Islet of Langerhans (tissue), 1 donor: ENCODE measurements around the gene HEXIM2.

ENCODE experiments used
- FAIRE-seq: peaks from one replicate; lab custom pipeline; 2011; peaks lifted over from hg19 to GRCh38; lab: Jason Lieb, UNC

HEXIM2 gene

GRCh38 chr17:45128331-45128730 lies 33.3 kb upstream of the HEXIM2 start:
- FAIRE-seq = no peak

GRCh38 chr17:45128989-45129388 lies 32.7 kb upstream of the HEXIM2 start:
- no peak for FAIRE-seq

DNA sequence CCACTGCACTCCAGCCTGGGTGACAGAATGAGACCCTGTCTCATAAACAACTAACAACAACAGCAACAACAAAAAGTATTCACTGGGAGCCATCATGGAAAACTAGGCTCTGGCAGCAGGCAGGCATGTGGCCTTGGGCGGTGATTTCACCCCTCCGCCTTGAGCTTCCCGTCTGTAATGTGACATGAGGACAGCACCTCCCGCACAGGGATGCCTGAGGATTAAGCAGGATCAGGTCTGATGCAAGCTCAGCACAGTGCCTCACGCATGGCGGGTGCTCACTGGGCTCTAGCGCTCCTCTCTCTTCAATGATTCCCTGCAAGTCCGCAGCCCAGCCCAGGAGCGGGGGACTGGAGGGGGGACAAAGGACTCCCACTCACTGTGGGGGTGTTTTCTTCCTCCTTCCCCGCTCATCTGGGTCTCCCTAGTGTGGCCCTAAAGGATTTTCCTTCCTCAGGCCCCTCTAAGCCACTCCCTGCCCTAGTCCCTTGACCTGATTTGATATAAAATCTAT lies 32.2 kb upstream of the HEXIM2 start:
- FAIRE-seq = no peak

DNA sequence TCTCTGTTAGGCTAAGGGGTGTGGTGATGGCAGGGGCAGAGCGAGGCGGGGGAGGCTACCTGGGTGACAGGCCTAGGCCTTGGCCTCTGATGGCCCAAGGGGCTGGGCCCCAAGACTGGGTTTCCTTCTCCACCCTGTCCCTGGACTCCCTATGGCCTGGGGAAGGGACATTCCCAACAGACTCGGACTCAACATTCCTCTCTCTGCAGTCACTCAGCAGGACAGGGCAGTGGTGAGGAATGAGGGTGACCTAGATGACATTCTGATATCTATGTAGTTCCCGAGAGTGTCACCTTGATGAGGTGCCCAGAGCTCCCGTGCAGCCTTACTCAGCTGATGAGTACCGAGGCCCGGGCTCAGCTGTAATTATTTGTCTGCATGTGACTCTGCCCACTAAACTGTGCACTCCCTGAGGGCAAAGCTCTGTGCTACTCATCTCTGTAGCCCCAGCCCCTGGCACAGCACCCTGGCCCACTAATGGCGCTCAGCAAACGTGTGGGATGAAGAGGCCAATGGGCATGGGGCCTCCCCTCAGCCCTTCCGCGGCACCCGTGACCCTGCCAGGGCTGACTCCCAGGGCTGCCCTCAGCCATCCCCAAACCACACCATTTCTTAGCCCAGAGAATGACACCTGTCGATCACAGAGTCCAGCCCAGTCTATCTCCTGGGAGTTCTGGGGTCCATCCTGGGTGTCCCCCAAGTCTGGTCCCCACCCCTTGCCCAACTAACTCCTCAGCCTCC lies 31.6 kb upstream of the HEXIM2 start:
- no peak for FAIRE-seq

GRCh38 chr17:45130681-45131615 lies 30.7 kb upstream of the HEXIM2 start:
- FAIRE-seq = no peak

DNA sequence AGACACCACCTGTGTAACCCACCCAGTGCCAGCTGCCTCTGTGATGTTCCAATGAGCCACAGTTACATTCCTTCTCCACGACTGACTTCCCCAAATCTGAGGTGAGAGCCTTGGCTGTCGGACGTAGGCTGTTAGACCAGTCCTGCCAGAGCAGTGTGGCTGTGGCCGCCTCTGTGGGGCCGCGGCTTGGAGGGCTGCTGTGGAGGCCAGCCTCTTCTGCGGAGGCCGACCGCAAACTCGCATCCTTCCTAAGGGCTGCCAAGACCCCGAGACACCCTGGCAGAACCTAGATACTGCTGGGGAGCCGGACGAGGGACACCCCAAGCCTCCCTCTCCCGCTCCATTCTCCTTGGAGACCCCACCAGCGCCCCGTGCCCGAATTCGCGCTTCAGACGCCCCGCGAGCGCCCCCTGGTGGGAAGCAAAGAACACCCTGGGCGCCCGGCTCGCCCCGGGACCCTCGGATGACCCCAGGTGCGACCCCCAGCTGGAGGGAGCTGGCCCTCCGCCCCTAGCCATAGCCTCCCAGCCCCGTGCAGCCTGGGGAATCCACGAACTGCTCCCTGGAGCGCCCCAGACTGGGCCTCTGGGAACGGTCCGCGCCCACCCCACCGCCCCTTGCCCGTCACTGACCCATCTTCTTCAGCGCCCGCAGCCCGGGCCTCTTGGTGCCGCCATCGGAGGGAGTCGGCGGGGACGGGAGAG lies 29.9 kb upstream of the HEXIM2 start:
- no peak for FAIRE-seq

DNA sequence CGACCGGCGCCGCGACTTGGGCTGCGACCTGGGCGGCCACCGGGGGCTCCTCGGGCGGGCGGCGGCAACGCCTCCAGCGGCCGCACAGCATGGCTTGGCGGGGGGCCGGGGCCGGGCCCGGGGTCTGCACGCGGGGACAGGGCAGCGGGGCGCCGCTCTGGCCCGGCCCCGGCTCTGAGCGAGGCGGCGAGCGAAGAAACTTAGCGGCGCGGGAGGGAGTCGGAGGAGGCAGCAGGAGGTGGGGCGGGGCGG lies 29.4 kb upstream of the HEXIM2 start, which contains the start of gene PLCD3:
PLCD3 (minus strand) TSS at position 196 of the 252 bp plus-strand sequence; CDS start at position 91, 105 bp downstream.
- FAIRE-seq = no peak

DNA sequence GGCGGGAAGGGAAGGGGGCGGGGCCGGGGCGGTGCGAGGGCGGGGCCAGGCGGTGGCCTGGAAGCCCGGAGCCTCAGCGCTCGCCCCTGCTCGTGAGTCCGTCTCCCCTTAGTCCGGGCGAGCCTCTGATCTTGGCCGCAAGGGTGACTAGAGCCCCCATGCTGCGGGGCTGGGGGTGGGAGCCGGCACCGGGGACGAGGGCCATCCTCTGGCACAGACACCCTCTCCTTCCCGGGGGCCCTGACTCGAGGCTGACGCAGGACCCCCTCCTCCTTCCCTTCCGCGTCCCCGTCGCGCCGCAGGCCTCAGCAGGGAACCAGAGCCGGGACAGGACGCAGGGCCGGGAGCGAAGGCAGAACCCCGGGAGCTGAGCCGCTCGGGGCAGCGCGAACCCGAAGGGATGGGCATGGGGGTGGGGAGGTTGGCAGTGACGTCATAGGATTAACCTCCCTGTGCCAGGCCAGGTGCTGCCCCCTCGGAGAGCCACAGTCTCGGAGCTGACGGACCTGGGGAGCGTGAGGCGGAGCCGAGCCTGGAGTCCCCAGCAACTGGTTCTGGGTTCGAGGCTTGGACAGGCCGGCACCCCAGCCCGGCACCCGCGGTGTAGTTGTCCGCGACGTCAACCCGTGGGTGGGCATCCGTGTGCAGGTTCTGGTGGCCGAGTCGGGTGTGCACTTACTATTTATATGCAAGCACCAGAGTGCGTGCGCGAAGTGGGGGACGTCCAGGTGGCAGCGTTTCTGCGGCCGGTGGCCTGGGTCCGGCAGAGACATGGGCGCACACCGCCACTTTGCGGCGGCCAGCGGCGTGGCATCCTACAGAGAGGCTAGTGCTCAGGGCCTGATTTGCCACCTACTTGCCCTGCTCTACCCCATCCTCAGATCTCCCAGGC lies 28.9 kb upstream of the HEXIM2 start:
- no peak for FAIRE-seq

GRCh38 chr17:45135192-45135977 lies 26.3 kb upstream of the HEXIM2 start, which contains the start of gene ACBD4:
Gene ACBD4 (plus strand): TSS chr17:45135687. CDS start chr17:45136145, 458 bp downstream.
- FAIRE-seq = peak; percentile 98

DNA sequence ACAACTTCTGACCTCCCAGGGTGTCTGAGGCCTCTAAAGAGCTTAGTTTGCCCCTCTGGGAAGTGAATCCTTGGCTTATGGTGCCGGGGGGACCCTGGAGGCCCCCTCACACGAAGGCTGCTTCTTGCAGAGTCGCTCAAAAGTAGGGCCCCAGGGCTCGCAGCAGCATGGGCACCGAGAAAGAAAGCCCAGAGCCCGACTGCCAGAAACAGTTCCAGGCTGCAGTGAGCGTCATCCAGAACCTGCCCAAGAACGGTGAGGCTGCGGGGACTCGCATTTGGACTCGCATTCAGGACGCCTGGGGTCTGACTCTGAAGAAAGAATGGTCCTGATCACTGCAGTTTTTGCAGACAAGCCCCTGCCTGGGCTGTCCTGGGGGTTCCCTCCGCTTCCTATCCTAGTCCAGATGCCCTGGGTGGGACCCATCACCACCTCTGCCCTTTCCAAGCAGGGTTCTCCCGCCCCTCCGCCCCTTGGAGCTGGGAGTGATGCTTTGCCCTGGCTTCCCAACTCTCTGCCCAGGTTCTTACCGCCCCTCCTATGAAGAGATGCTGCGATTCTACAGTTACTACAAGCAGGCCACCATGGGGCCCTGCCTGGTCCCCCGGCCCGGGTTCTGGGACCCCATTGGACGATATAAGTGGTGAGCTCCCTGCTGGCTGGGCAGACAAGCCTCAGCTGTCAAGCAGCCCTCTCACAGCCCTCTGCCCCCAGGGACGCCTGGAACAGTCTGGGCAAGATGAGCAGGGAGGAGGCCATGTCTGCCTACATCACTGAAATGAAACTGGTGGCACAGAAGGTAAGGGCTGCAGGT lies 25.5 kb upstream of the HEXIM2 start:
- FAIRE-seq = no peak

DNA sequence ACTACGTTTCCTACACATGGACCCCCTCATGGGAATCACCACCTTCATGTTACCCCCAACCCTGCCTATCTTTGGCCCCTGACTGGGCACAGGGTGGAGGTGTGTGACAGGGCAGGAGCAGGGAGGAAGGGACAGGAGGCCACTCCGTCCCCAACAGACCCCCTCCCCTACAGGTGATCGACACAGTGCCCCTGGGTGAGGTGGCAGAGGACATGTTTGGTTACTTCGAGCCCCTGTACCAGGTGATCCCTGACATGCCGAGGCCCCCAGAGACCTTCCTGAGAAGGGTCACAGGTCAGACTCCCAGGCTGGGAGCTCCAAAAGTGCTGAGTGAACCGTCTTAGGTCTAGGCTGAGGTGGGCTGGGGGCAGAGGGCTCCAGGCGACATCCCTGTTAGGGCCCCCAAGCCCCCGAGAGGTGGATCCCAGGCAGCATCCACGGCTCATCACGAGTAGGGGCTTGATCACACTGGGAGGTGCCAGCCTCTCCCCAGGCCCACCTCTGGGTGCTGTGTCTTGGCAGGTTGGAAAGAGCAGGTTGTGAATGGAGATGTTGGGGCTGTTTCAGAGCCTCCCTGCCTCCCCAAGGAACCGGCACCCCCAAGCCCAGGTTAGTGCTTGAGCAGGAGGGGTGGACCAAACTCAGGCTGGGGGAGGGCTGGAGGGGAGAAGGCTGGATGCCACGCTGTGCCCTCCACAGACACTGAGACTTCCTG lies 24.7 kb upstream of the HEXIM2 start:
- no peak for FAIRE-seq

DNA sequence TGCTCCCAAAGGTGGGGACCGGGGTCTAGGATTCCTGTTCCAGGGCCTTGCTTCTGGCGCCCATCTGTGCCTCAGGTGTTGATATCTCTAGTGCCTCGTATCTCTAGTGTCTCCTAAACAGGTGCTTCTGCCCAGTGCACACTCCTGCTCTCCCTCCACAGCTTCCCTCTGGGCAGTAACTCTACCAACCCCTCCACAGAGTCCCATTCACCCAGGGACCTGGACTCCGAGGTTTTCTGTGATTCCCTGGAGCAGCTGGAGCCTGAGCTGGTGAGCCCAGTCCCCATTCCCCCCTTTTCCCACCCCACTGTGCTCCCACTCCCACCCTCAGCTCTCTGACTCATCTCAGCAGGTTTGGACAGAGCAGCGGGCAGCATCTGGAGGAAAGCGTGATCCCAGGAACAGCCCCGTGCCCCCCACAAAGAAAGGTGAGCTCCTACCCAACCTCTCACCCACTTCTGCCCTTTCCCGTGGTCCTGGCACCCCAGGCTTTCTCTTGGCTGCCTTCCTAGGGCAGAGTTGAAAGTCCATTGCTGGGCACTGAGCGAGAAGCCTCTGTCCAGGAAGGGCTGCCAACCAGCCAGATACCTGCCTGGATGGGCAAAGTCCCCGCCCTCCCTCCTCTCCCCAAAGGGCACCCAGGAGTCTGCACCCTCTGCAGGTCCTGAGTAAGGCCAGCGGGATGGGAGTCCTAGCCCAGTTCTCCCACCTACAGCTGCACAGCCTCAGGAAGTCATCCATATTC lies 23.9 kb upstream of the HEXIM2 start:
- FAIRE-seq = no peak

DNA sequence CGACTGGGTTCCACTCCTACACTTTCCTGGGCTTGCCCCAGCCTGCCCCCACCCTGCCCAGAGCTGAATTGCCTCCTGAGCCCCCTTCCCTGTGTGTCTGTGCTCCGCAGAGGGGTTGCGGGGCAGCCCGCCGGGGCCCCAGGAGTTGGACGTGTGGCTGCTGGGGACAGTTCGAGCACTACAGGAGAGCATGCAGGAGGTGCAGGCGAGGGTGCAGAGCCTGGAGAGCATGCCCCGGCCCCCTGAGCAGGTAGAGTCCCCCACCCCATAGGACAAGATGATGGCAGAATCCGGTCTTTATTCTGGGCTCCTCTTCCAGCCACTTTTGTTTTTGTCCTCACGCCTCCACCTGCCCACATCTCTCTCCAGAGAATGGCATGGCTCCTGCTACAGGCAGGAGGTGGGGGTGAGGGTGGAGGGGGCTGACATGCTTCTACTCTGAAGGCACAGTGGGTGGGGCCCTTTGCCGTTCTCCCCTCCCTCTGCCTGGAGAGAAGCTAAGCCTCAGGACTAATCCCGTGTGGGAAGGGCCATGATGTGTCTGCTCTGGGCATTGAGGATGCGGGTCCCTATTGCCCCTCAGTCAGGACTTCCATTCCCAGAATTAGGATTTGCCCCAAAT lies 22.7 kb upstream of the HEXIM2 start:
- no peak for FAIRE-seq

- FAIRE-seq = no peak
Observed at GRCh38 chr17:45139533-45139920, 22.1 kb upstream of the HEXIM2 start.

GRCh38 chr17:45143094-45143670 lies 18.5 kb upstream of the HEXIM2 start:
- FAIRE-seq = no peak

DNA sequence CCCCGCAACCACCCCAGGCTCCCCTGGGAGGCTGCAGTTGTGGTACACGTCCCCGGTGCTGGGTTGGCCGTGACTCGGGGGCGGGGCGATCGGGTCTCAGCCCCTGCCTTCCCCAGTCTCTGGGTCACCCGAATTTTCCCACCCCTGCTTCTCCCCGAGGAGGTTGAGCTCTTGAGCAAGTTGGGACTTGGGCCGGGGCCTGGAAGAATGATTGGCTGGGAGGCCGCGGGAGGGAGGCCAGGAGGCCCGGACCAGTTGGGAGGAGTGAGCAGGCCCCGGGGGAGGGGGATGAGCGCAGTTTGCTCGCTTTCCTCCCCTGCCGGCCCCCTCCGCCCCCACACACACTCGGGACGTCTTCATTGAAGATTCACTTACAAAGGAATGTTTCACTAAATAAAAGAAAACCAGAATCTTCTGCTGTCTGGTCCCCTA lies 17.9 kb upstream of the HEXIM2 start:
- no peak for FAIRE-seq

DNA sequence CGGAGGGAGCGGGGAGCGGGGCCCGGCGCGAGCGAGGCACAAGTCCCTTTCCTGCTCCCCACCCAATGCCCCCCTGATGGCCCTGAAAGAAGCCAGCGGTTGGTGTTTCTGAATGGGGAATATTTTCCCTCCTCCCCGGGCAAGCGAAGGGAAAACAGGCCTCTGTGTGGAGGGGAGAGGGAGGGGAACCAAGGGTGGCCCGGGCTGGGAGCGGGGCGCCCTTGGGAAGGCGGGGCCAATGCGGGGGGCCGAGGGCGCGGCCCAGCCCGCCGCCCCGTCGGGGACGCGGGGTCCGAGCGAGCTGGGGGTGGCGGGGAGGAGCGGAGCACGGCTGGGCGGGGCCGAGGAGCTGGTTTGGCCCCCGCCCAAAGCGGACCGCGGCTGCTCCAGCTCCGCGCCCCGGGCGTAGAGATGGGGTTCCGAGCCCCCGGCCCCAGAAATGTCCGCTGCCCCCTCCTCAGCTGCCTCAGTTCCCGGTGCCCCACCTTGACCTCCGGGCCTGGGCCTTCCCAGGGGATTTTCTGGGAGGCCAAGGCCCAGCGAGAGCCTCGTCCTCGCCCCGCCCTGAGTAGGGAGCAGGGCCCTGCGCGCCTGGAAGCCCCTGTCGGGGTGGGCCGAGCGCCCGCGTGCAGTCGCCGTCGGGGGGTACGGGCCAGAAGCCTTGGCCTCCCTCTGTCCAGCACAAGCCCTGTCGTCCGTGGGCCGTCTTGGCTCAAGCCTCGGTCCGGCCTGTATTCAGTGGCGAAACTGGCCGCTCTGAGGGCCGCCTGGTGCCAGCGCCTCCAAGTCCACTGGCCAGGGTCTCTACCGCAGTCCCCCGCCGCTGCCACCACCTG lies 17.3 kb upstream of the HEXIM2 start:
- no peak for FAIRE-seq
